K562 (cell line): Measurements from ENCODE around the gene MLX. TPM values are rescaled to one million over a fixed set of nuclear protein-coding genes. Genes with fewer than 3 reads are reported as not detected.
A peak's percentile ranks its signal among the peaks of the same experiment; 100 is the strongest.

Source experiments
- NCOA4 ChIP-seq: fragments of 450-650 bp; IDR thresholded peaks from 2 replicates; pipeline ENCODE4 v1.6.1; 2018; ENCODE audit warnings: mild to moderate bottlenecking; ENCODE audit not compliant: partially characterized antibody
- POLR2AphosphoS5 ChIP-seq: IDR thresholded peaks from 2 replicates; pipeline ENCODE4 v1.6.1; 2011; ENCODE audit warnings: mild to moderate bottlenecking, low read depth, low read length, moderate library complexity; ENCODE audit not compliant: control insufficient read depth, insufficient read depth
- RAD21 ChIP-seq, 2 experiments: fragments of 250-450 bp in 1 of 2; fragments of 450-650 bp in 1 of 2; sonication (Bioruptor Pico) in 1 of 2; formaldehyde crosslinking in 1 of 2; IDR thresholded peaks in 1 of 2; conservative IDR thresholded peaks in 1 of 2; 2 replicates each; pipeline versions ENCODE4 v1.4.0 to v1.8.0; 2020 to 2022; ENCODE audit warnings: mild to moderate bottlenecking in 2 of 2, moderate library complexity in 1 of 2
- TGIF2 ChIP-seq: sonication (generic); formaldehyde crosslinking; IDR thresholded peaks from 2 replicates; pipeline ENCODE4 v1.8.1; 2022; ENCODE audit warnings: mild to moderate bottlenecking, missing genetic modification reagents, moderate library complexity
- polyA plus RNA-seq, 8 experiments: library from polyadenylated mRNA; depleted of rRNA in 4 of 8; stranded (reverse) in 5 of 8; unstranded in 3 of 8; fragments of >200 nt; fragmentation: Nextera tagmentation in 2 of 8; fragmentation: Illumina TruSeq in 1 of 8; extraction: Ambion mirVana in 2 of 8; extraction: Trizol in 1 of 8; gene quantifications; 2 replicates each; pipeline versions ENCODE4 v1.2.1 to v1.2.3, GENCODE V29; 2011 to 2014; ENCODE audit warnings: inconsistent platforms in 1 of 8, missing spikeins in 1 of 8
- total RNA-seq, 7 experiments: library from RNA; depleted of rRNA in 6 of 7; stranded (reverse); fragments of >200 nt in 6 of 7; fragmentation: Illumina TruSeq in 2 of 7; extraction: Trizol in 2 of 7; gene quantifications; 2 replicates each; pipeline versions ENCODE4 v1.2.1 to v1.2.3, GENCODE V29; 2011 to 2021; ENCODE audit warnings: low replicate concordance in 1 of 7
- TF ChIP-seq, protein P1 (sequence below), 2 experiments: fragments of 450-650 bp; formaldehyde crosslinking in 1 of 2; IDR thresholded peaks; 2 replicates each; pipeline versions ENCODE4 v1.4.0 to v1.6.1; 2014 to 2020; ENCODE audit warnings: mild to moderate bottlenecking in 2 of 2, borderline replicate concordance in 1 of 2, low read depth in 1 of 2
- TF ChIP-seq, protein P2 (sequence below): sonication (generic); formaldehyde crosslinking; IDR thresholded peaks from 2 replicates; pipeline ENCODE4 v1.8.0; 2022; ENCODE audit warnings: missing genetic modification reagents, mild to moderate bottlenecking, moderate library complexity, borderline replicate concordance
- TF ChIP-seq, protein P3 (sequence below): fragments of 450-650 bp; IDR thresholded peaks from 2 replicates; pipeline ENCODE4 v1.6.1; 2018; ENCODE audit not compliant: partially characterized antibody

MLX gene
- total and polyA plus RNA-seq, 9 of the 15 experiments (the other 6 are each of a cell fraction or from before 2014, with no cell fraction given): 42.9 to 100 (median 58.9) TPM

DNA sequence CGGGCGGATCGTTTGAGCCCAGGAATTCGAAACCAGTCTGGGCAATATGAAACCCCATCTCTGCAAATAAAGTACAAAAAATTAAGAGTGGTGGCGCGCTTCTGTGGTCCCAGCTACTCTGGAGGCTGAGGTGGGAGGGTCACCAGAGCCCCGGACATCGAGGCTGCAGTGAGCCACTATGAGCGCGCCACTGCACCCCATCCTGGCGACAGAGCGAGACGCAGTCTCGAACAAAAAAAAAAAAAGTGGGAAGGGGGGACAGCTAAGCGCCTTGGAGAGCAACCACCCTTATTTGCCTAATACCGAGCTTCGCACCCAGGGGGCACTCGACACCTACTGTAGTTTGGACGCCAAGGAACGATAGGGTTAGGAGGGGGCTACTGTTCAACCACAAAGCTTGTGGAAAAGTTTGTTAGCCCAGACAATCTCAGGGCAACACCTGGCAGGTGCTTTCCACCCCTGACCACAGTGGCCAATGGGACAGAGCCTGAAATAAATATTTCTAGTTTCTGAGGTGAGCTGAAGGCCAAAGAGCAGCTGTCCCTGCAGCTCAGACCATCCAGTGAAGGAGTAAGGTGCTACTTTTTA lies 11.5 kb downstream of the MLX start (continued):
- TF ChIP-seq, protein P1, sequence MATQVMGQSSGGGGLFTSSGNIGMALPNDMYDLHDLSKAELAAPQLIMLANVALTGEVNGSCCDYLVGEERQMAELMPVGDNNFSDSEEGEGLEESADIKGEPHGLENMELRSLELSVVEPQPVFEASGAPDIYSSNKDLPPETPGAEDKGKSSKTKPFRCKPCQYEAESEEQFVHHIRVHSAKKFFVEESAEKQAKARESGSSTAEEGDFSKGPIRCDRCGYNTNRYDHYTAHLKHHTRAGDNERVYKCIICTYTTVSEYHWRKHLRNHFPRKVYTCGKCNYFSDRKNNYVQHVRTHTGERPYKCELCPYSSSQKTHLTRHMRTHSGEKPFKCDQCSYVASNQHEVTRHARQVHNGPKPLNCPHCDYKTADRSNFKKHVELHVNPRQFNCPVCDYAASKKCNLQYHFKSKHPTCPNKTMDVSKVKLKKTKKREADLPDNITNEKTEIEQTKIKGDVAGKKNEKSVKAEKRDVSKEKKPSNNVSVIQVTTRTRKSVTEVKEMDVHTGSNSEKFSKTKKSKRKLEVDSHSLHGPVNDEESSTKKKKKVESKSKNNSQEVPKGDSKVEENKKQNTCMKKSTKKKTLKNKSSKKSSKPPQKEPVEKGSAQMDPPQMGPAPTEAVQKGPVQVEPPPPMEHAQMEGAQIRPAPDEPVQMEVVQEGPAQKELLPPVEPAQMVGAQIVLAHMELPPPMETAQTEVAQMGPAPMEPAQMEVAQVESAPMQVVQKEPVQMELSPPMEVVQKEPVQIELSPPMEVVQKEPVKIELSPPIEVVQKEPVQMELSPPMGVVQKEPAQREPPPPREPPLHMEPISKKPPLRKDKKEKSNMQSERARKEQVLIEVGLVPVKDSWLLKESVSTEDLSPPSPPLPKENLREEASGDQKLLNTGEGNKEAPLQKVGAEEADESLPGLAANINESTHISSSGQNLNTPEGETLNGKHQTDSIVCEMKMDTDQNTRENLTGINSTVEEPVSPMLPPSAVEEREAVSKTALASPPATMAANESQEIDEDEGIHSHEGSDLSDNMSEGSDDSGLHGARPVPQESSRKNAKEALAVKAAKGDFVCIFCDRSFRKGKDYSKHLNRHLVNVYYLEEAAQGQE (IDR thresholded peaks at IDR 0.05; ENCODE audit: borderline replicate concordance): peak; percentile 82
- TF ChIP-seq, protein P1 (CRISPR knock-in tag; IDR thresholded peaks at IDR 0.05; ENCODE audit: low read depth): no peak
- TF ChIP-seq TGIF2 (CRISPR knock-in tag): no peak
- TF ChIP-seq, protein P2, sequence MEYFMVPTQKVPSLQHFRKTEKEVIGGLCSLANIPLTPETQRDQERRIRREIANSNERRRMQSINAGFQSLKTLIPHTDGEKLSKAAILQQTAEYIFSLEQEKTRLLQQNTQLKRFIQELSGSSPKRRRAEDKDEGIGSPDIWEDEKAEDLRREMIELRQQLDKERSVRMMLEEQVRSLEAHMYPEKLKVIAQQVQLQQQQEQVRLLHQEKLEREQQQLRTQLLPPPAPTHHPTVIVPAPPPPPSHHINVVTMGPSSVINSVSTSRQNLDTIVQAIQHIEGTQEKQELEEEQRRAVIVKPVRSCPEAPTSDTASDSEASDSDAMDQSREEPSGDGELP (CRISPR knock-in tag): peak; percentile 40; the same call in 1 of the 2 replicates
- TF ChIP-seq, protein P3, sequence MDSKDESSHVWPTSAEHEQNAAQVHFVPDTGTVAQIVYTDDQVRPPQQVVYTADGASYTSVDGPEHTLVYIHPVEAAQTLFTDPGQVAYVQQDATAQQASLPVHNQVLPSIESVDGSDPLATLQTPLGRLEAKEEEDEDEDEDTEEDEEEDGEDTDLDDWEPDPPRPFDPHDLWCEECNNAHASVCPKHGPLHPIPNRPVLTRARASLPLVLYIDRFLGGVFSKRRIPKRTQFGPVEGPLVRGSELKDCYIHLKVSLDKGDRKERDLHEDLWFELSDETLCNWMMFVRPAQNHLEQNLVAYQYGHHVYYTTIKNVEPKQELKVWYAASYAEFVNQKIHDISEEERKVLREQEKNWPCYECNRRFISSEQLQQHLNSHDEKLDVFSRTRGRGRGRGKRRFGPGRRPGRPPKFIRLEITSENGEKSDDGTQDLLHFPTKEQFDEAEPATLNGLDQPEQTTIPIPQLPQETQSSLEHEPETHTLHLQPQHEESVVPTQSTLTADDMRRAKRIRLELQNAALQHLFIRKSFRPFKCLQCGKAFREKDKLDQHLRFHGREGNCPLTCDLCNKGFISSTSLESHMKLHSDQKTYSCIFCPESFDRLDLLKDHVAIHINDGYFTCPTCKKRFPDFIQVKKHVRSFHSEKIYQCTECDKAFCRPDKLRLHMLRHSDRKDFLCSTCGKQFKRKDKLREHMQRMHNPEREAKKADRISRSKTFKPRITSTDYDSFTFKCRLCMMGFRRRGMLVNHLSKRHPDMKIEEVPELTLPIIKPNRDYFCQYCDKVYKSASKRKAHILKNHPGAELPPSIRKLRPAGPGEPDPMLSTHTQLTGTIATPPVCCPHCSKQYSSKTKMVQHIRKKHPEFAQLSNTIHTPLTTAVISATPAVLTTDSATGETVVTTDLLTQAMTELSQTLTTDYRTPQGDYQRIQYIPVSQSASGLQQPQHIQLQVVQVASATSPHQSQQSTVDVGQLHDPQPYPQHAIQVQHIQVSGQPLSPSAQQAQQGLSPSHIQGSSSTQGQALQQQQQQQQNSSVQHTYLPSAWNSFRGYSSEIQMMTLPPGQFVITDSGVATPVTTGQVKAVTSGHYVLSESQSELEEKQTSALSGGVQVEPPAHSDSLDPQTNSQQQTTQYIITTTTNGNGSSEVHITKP: peak; percentile 32
- TF ChIP-seq RAD21 (CRISPR knock-in tag; conservative IDR thresholded peaks at IDR 0.05 in 1 of 2, IDR thresholded peaks at IDR 0.05 in 1 of 2): peak; percentile 58 to 80
- TF ChIP-seq POLR2AphosphoS5: peak; percentile 51; the same call in 1 of the 2 replicates
- TF ChIP-seq NCOA4: no peak
